ENCODE results near the gene AASDH.

- TF ChIP-seq, protein P1, sequence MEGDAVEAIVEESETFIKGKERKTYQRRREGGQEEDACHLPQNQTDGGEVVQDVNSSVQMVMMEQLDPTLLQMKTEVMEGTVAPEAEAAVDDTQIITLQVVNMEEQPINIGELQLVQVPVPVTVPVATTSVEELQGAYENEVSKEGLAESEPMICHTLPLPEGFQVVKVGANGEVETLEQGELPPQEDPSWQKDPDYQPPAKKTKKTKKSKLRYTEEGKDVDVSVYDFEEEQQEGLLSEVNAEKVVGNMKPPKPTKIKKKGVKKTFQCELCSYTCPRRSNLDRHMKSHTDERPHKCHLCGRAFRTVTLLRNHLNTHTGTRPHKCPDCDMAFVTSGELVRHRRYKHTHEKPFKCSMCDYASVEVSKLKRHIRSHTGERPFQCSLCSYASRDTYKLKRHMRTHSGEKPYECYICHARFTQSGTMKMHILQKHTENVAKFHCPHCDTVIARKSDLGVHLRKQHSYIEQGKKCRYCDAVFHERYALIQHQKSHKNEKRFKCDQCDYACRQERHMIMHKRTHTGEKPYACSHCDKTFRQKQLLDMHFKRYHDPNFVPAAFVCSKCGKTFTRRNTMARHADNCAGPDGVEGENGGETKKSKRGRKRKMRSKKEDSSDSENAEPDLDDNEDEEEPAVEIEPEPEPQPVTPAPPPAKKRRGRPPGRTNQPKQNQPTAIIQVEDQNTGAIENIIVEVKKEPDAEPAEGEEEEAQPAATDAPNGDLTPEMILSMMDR (conservative IDR thresholded peaks at IDR 0.05; ENCODE audit: low read length): no peak
- TF ChIP-seq EZH2phosphoT487 (IDR thresholded peaks at IDR 0.05; ENCODE audit: borderline replicate concordance): no peak
These were observed 2.3 kb upstream of the AASDH start for GRCh38 chr4:56389558-56389957.

Data from Loucy (cell line).